ENCODE results near the gene ABCA13.

DNA sequence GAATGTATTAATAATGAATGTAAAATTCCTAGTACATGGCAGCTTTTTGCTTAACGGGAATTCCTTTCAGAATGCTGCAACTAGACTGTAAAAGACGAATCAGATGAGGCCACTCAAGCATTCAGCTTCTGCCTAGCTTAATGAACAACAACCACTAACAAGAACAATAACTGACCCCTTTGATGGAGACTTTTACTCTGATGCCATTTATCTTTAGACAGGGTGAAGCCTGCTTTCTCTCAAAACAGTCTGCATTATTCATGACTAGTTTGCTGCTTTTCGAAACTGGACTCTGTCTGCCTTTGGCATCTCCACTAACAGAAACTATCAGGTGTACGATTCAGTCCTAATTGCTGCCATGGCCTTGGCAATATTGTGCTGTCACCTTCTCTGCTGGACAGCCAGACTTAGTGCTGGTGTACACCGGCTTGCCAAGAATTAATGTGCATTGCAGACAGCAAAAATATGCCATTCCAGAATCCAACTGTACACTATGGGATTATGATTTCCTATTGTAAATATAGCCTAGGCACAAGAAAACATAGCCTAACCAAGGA is 457.6 kb downstream of the ABCA13 start:
- TF ChIP-seq, protein P1, sequence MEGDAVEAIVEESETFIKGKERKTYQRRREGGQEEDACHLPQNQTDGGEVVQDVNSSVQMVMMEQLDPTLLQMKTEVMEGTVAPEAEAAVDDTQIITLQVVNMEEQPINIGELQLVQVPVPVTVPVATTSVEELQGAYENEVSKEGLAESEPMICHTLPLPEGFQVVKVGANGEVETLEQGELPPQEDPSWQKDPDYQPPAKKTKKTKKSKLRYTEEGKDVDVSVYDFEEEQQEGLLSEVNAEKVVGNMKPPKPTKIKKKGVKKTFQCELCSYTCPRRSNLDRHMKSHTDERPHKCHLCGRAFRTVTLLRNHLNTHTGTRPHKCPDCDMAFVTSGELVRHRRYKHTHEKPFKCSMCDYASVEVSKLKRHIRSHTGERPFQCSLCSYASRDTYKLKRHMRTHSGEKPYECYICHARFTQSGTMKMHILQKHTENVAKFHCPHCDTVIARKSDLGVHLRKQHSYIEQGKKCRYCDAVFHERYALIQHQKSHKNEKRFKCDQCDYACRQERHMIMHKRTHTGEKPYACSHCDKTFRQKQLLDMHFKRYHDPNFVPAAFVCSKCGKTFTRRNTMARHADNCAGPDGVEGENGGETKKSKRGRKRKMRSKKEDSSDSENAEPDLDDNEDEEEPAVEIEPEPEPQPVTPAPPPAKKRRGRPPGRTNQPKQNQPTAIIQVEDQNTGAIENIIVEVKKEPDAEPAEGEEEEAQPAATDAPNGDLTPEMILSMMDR (IDR thresholded peaks at IDR 0.05; ENCODE audit: insufficient read depth, low read depth, low read length), result no peak
- no peak for TF ChIP-seq EZH2 (IDR thresholded peaks at IDR 0.05; ENCODE audit: insufficient read depth, low read length)
